ENCODE measurements around the gene FAM111B. TPM values are rescaled to one million over a fixed set of nuclear protein-coding genes. Genes with fewer than 3 reads are reported as not detected.
"Not testable (repeated sequence)": the region's sequence is repeated elsewhere in the genome, so short reads cannot be mapped to it uniquely, and the experiment has no call there.

Gene FAM111B
- total RNA-seq, 2 donors from 2014 or later = 26.7 to 33.0 TPM

DNA sequence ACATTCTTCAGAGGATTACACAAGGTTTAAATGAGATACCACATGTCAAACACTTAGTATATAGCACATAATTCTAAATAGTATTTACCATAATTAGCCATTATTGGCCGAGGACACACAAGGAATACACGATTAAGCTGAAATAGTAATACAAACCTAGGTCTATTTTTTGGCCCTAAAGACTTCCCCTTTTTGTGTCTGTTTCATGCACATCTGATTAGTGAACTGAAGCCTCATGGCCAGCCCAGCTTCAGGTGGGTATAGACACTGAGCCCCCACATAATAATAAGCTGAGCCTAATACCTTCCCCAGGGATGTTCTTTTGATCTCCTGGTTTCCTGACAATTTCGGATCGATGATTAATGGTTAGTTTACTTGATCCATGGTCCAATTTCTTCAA lies 18.9 kb upstream of the FAM111B start:
- no peaks in the 10 kb centered on the region for H3K9me3 Mint-ChIP-seq
- H3K36me3 Mint-ChIP-seq = no peaks in the 10 kb centered on the region
- peaks cover 20 to 49% of the 10 kb centered on the region in 2 donors for H3K27me3 Mint-ChIP-seq
- ATAC-seq = no peak
- H3K27ac Mint-ChIP-seq = no peak overlapping the region
- no peaks in the 10 kb centered on the region for H3K4me1 Mint-ChIP-seq (ENCODE audit: low read depth in 2 of 2)
- no peak for DNase-seq (ENCODE audit: low spot score)
- no peak overlapping the region for H3K4me3 Mint-ChIP-seq

- not testable (repeated sequence) for H3K36me3 Mint-ChIP-seq; H3K9me3 Mint-ChIP-seq; ATAC-seq; DNase-seq (ENCODE audit: low spot score); H3K4me3 Mint-ChIP-seq; H3K27ac Mint-ChIP-seq; H3K4me1 Mint-ChIP-seq (ENCODE audit: low read depth in 2 of 2)
- peaks cover 16 to 46% of the 10 kb centered on the region in 2 donors for H3K27me3 Mint-ChIP-seq
Measured at GRCh38 chr11:59093576-59093975, 13.5 kb upstream of the FAM111B start.

DNA sequence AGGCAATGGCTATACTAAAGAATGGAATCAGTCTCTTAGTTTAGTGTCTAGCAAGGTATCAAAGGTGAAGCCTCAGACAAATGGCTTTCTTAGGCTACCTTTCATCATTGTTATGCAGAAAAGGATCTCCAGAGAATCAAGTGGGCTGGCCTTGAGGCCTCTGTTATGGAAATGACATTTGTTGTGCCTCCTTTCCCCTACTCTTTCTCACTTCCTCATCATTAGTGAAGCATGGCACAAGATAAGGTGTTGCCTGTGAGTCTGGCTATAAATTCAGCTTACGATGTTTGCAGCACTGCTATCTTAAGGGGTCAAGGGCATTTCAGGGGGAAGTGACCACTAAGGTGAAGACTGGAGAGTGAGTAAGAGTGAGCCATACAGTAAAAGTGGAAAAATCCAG lies 11.8 kb upstream of the FAM111B start:
- H3K4me1 Mint-ChIP-seq (ENCODE audit: low read depth in 2 of 2); H3K9me3 Mint-ChIP-seq; H3K36me3 Mint-ChIP-seq; H3K27ac Mint-ChIP-seq; ATAC-seq; H3K4me3 Mint-ChIP-seq; DNase-seq (ENCODE audit: low spot score): not testable (repeated sequence)
- peaks cover 20 to 51% of the 10 kb centered on the region in 2 donors for H3K27me3 Mint-ChIP-seq

- not testable (repeated sequence) for ATAC-seq; H3K9me3 Mint-ChIP-seq; H3K4me1 Mint-ChIP-seq (ENCODE audit: low read depth in 2 of 2); DNase-seq (ENCODE audit: low spot score); H3K36me3 Mint-ChIP-seq; H3K4me3 Mint-ChIP-seq; H3K27ac Mint-ChIP-seq
- H3K27me3 Mint-ChIP-seq = peaks cover 21 to 51% of the 10 kb centered on the region in 2 donors
Measured at GRCh38 chr11:59095972-59096575, 11.0 kb upstream of the FAM111B start.

GRCh38 chr11:59097113-59097708 lies 9.8 kb upstream of the FAM111B start:
- Mint-ChIP-seq H3K27ac (no peak overlapping the region), H3K4me3 (no peak overlapping the region), H3K4me1 (ENCODE audit: low read depth in 2 of 2) (peaks cover 0 to 7% of the 10 kb centered on the region in 2 donors), H3K9me3 (no peaks in the 10 kb centered on the region), H3K27me3 (peaks cover 22 to 45% of the 10 kb centered on the region in 2 donors), H3K36me3 (no peaks in the 10 kb centered on the region)
- no peak for DNase-seq (ENCODE audit: low spot score)
- no peak for ATAC-seq

GRCh38 chr11:59097938-59098337 lies 9.1 kb upstream of the FAM111B start:
- not testable (repeated sequence) for H3K9me3 Mint-ChIP-seq; H3K4me3 Mint-ChIP-seq; H3K36me3 Mint-ChIP-seq; H3K27ac Mint-ChIP-seq; H3K4me1 Mint-ChIP-seq (ENCODE audit: low read depth in 2 of 2); DNase-seq (ENCODE audit: low spot score); ATAC-seq
- H3K27me3 Mint-ChIP-seq = peaks cover 21 to 39% of the 10 kb centered on the region in 2 donors

GRCh38 chr11:59102259-59102765 lies 4.7 kb upstream of the FAM111B start:
- Mint-ChIP-seq H3K4me1 (ENCODE audit: low read depth in 2 of 2) (peaks cover 15 to 22% of the 10 kb centered on the region in 2 donors), H3K4me3 (peak overlapping the region; percentile 58), H3K36me3 (no peaks in the 10 kb centered on the region), H3K27me3 (peaks cover 34 to 35% of the 10 kb centered on the region in 2 donors), H3K27ac (no peak overlapping the region), H3K9me3 (no peaks in the 10 kb centered on the region)
- DNase-seq (ENCODE audit: low spot score) (no peak), ATAC-seq (peak; percentile 41 to 52)

DNA sequence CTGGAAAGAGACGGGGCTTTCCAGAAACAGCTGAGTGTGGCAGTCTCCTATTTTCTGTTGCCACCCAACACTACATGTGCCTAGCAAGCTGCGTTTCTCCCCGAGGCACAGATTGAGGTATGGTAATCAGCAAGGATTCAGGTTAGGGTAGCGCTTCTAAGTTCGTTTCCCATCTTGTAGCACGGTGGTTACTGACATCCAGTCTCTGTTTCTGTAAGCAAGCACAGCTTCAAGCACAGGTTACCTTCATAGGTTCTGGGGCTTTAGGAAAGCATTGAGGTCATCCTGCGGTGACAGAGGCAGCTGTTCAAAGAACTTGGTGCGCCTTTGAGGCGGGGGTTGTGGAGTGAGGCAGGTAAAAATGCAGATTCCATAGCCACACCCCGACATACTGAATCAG lies 684 bp downstream of the FAM111B start:
- peak overlapping the region; percentile 90 for H3K4me3 Mint-ChIP-seq
- peaks cover 0 to 13% of the 10 kb centered on the region in 2 donors for H3K27me3 Mint-ChIP-seq
- not testable (repeated sequence) for ATAC-seq; H3K9me3 Mint-ChIP-seq; DNase-seq (ENCODE audit: low spot score); H3K36me3 Mint-ChIP-seq
- peaks cover 18 to 27% of the 10 kb centered on the region in 2 donors for H3K4me1 Mint-ChIP-seq (ENCODE audit: low read depth in 2 of 2)
- H3K27ac Mint-ChIP-seq = peak overlapping the region; percentile 53 to 75

- Mint-ChIP-seq H3K4me1 (ENCODE audit: low read depth in 2 of 2) (peaks cover 2 to 9% of the 10 kb centered on the region in 2 donors), H3K9me3 (no peaks in the 10 kb centered on the region), H3K27me3 (no peaks in the 10 kb centered on the region), H3K36me3 (peaks cover 23% of the 10 kb centered on the region), H3K27ac (no peak overlapping the region), H3K4me3 (no peak overlapping the region)
- ATAC-seq (no peak), DNase-seq (ENCODE audit: low spot score) (no peak)
Measured at GRCh38 chr11:59112494-59112893, 5.5 kb downstream of the FAM111B start.

DNA sequence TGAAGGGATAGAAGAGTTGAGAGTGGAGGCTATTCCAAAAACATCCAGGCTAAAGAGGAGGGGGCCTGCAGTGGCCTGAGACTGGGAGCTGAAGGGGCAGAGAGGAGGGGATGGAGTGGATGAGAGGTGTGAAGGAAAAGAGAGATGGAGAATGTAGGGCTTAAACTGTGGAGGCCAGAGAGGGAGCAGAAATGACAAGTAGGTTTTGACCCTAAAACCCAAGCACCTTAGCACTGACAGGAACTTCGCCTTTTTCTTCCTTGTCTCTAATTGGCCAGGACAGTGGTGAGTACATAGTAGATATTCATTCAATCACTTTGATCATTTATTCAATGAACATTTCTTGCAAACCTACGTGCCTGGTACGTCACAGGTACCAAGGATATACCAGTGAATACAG lies 7.3 kb downstream of the FAM111B start:
- no peaks in the 10 kb centered on the region for H3K9me3 Mint-ChIP-seq
- peaks cover 41% of the 10 kb centered on the region for H3K36me3 Mint-ChIP-seq
- no peak for DNase-seq (ENCODE audit: low spot score)
- no peak for ATAC-seq
- H3K4me1 Mint-ChIP-seq (ENCODE audit: low read depth in 2 of 2) = no peaks in the 10 kb centered on the region
- no peaks in the 10 kb centered on the region for H3K27me3 Mint-ChIP-seq
- H3K4me3 Mint-ChIP-seq = no peak overlapping the region
- H3K27ac Mint-ChIP-seq = no peak overlapping the region

DNA sequence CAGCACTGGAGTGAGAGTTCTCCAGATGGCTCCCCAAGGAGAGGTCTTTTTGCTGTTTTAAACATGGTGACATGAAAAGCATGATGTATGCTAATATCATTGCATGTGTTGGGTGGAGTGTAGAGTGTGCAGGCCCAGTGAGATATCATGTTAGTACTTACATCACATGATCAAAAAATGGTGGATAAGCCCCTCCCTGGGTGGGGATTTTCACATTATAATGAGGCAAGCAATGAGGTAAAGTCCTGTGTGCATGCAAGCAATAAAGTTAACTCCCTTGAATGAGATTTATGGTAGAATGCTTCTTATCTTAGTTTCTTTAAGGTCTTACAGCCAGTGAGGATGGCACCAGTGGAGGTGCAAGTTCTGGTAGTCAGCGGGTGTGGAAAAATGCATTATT lies 8.5 kb downstream of the FAM111B start:
- DNase-seq (ENCODE audit: low spot score) (no peak), ATAC-seq (no peak)
- Mint-ChIP-seq H3K4me3 (no peak overlapping the region), H3K36me3 (peaks cover 41% of the 10 kb centered on the region), H3K4me1 (ENCODE audit: low read depth in 2 of 2) (no peaks in the 10 kb centered on the region), H3K27ac (no peak overlapping the region), H3K9me3 (no peaks in the 10 kb centered on the region), H3K27me3 (no peaks in the 10 kb centered on the region)

GRCh38 chr11:59117774-59118173 lies 10.7 kb downstream of the FAM111B start:
- Mint-ChIP-seq H3K4me3 (no peak overlapping the region), H3K36me3 (peaks cover 41% of the 10 kb centered on the region), H3K27me3 (no peaks in the 10 kb centered on the region), H3K9me3 (no peaks in the 10 kb centered on the region), H3K4me1 (ENCODE audit: low read depth in 2 of 2) (no peaks in the 10 kb centered on the region), H3K27ac (no peak overlapping the region)
- ATAC-seq (no peak), DNase-seq (ENCODE audit: low spot score) (no peak)

- H3K4me1 Mint-ChIP-seq (ENCODE audit: low read depth in 2 of 2) = no peaks in the 10 kb centered on the region
Measured at GRCh38 chr11:59119826-59120225, 12.8 kb downstream of the FAM111B start.

DNA sequence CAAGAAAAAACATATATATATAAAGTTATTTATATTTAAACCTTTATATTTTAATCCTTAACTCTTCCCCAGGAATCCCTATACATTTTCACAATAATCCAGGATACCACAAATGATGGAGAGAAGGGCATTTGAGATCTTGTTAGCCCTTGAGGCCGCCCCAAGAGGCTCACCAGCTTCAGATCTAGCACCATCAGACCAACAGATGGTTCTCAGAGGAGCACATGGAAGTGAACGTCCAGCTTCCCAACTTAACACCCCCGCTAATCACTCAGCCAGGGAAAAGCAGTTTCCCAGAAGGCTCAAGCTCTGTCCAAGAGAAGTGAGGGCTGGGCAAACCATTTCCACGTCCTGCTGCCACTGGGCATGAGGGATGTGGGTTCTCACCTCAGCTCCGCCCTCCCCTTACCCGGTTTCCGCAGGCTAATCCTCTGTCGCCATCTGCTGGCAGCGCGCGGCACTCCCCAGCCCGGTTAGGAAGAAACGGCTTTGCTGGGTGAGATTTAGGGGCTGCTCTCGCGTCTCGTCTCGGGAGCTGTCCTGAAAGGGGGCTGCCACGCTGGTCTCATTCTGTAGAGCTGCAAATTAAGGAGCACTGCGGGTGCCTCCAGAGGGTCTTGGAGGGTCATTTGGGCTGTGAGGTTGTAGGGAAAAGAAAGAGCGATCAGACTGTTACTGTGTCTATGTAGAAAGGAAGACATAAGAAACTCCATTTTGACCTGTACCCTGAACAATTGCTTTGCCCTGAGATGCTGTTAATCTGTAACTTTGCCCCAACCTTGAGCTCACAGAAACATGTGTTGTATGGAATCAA lies 28.8 kb downstream of the FAM111B start:
- Mint-ChIP-seq H3K9me3 (no peaks in the 10 kb centered on the region), H3K27me3 (no peaks in the 10 kb centered on the region), H3K36me3 (peaks cover 22% of the 10 kb centered on the region), H3K4me1 (ENCODE audit: low read depth in 2 of 2) (peaks cover 7 to 9% of the 10 kb centered on the region in 2 donors), H3K27ac (peak overlapping the region in 1 of 2 donors; percentile 1), H3K4me3 (peak overlapping the region; percentile 36)
- DNase-seq (ENCODE audit: low spot score) = peak; percentile 91
- peak; percentile 98 to 99 for ATAC-seq

More at GRCh38 chr11:59119826-59120225, 12.8 kb downstream of the FAM111B start:
- H3K4me3 Mint-ChIP-seq = no peak overlapping the region
- H3K9me3 Mint-ChIP-seq = no peaks in the 10 kb centered on the region
- DNase-seq (ENCODE audit: low spot score) (no peak), ATAC-seq (no peak)
- H3K36me3 Mint-ChIP-seq = peaks cover 43% of the 10 kb centered on the region
- no peak overlapping the region for H3K27ac Mint-ChIP-seq
- H3K27me3 Mint-ChIP-seq = no peaks in the 10 kb centered on the region

All from natural killer cell treated with Interleukin-12 subunit alpha and Interleukin-12 subunit beta and Interleukin-15 and Interleukin-18, amount 100 ng/mL, for 72 hours (primary cell).